GM18951 (cell line): ENCODE measurements around the gene OGDHL.

ENCODE experiments used
- POLR2A ChIP-seq: IDR thresholded peaks from 4 replicates; pipeline ENCODE4 v1.6.1; 2011; ENCODE audit warnings: mild to moderate bottlenecking; ENCODE audit not compliant: insufficient read length, insufficient read depth; ENCODE audit errors: extremely low read depth
- in situ Hi-C: fragments of 300-500 bp; cut with MboI; formaldehyde crosslinking; loops from one replicate; pipeline ENCODE4 v1.12.0; 2022; ENCODE audit warnings: low sequenced_read_pairs, mixed read lengths, inconsistent platforms; ENCODE audit not compliant: unreplicated experiment

OGDHL gene

DNA sequence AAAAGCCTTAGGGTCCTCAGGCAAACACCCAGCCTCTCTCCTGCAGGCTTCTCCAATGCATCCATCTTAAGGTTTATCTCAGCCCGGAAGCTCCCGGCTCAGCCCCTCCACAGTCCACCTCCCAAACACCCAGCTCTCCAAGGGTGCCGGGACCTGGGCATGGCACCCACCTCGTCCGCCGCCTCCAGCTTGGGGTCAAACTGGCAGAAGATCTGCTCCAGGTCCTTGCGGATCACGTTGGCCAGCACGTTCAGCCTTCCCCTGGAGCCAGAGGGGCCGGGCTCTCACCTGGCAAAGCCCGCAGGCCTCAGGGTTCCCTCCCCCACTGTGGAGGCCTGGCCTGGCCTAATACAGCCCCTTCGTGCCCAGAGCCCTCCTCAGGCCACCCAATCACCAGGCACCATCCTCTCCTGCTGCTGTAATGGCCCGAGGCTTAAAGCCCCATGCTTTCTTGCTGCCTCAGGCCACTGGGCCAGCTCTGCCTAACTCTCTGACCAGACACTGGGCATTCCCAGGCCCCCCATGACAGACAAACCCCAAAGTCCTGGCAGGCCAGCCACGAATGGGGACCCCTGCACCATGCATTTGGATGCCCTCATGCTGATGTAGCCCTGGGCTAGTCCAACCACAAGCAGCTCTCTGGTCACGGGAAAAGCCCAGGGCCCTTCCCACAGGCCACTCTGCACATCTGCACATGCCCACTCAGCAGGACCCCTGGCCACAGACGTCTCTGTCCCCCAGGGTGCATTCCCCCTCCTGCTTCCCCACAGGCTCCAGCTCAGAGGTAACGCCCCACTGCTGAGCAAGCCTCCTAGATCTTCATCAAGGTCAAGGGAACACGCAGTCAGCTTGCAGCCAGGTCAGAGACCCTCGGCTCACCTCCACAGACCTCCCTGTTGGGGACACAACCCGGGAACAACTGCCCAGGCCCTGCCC, 12.3 kb downstream of the OGDHL start:
- TF ChIP-seq POLR2A = no peak
- in situ Hi-C loops = no loop called here

- in situ Hi-C loops = no loop called here
These were observed 13.0 kb downstream of the OGDHL start for GRCh38 chr10:49749144-49749543.

DNA sequence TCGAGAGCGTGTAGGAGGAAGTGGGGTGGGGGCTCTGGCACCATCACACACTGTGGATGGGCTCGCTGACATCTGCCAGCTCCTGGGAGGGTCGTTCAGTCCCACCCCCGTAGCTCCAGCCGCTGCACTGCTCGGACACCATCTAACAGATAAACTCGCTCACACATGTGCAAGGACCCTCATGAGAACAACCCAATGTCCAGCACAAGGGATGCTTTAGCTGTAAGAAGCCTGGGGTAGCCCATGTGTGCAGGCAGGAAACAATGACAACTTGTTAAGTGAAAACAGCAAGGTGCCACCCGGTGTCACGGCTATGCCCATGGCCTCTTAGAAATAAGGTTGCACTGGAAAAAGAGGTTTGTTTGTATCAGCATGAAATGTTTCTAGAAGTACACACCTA, 14.1 kb downstream of the OGDHL start:
- in situ Hi-C loops = no loop called here
- no peak for TF ChIP-seq POLR2A

More at GRCh38 chr10:49749144-49749543, 13.0 kb downstream of the OGDHL start:
- TF ChIP-seq POLR2A = no peak

GRCh38 chr10:49747303-49747646, 14.8 kb downstream of the OGDHL start:
- no peak for TF ChIP-seq POLR2A
- in situ Hi-C loops = no loop called here

- no peak for TF ChIP-seq POLR2A
- in situ Hi-C loops = no loop called here
These were observed 15.4 kb downstream of the OGDHL start for GRCh38 chr10:49746626-49747302.

DNA sequence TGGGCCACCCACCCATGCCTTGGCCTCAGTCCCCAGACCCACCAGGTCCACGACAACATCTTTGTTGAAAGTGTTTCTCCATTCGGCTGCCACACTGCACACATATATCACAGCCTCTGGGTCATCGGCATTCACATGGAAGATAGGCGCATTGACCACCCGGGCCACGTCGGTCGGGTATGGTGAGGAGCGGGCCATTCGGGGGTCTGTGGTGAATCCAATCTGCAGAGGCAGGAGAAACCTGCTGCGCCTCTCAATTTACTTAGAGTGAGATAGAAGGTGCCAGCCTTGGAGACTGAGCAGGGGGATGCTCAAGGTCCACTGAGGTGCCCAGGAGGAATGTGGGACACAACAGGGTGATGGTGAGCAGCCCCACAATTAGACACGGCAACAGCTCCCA, 16.4 kb downstream of the OGDHL start:
- TF ChIP-seq POLR2A = no peak

GRCh38 chr10:49744924-49745605, 17.1 kb downstream of the OGDHL start:
- TF ChIP-seq POLR2A = no peak
- in situ Hi-C loops = no loop called here

More for the DNA sequence above, 16.4 kb downstream of the OGDHL start:
- in situ Hi-C loops = no loop called here

GRCh38 chr10:49744091-49744685, 17.9 kb downstream of the OGDHL start:
- in situ Hi-C loops = no loop called here
- TF ChIP-seq POLR2A = no peak

DNA sequence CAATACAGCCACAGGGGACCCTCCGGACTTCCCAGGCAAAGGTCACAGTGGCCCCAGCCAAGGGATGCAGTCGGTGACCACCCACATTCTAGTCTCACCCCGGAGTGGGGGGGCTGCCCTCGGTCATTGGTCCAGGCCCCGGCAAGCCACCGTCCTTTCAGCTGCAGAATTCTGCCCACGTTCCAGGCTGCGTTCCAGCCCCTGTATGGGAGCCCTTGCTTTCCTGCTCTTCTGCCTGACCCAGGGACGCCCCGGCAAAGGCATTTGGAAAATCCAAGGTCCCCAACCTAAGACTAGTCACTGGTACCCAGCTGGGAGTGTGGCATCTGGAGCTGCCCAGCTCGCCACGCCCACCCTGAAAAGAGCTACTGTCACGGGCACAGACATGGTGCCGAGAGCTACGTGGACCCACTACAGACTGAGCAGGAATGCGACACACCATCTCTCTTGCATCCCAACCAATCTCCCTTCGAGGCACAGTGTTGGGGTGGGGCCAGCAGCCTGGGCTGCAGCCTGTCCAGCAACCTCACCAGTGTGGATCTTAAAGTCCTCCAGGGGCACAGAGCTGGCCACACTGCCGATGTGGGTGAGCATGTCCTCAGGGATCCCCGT, 18.6 kb downstream of the OGDHL start:
- in situ Hi-C loops = no loop called here
- TF ChIP-seq POLR2A = no peak

GRCh38 chr10:49742683-49743463, 19.2 kb downstream of the OGDHL start:
- TF ChIP-seq POLR2A = no peak
- in situ Hi-C loops = no loop called here

- in situ Hi-C loops = no loop called here
- no peak for TF ChIP-seq POLR2A
These were observed 20.8 kb downstream of the OGDHL start for GRCh38 chr10:49741108-49741995.
